Neural progenitor cell (in vitro differentiated cells): ENCODE results near the gene SLC9A5. TPM values are rescaled to one million over a fixed set of nuclear protein-coding genes. Genes with fewer than 3 reads are reported as not detected.

Source experiments
- DNase-seq: peaks from one replicate; pipeline ENCODE4 v3.0.0-alpha.2; 2016; ENCODE audit warnings: low spot score
- H2AFZ ChIP-seq: fragments of 200-600 bp; sonication (generic); replicated peaks from 2 replicates; pipeline ENCODE4 v1.6.1; 2016; ENCODE audit warnings: antibody characterized with exemption
- H3F3A ChIP-seq: fragments of 200-600 bp; sonication (generic); 2 replicates; pipeline ENCODE4 v1.6.1; 2016; ENCODE audit warnings: antibody characterized with exemption, low read depth
- H3K27ac ChIP-seq: fragments of 200-600 bp; sonication (generic); 2 replicates; pipeline ENCODE4 v1.5.1; 2016; ENCODE audit warnings: mild to moderate bottlenecking
- H3K27me3 ChIP-seq: fragments of 200-600 bp; sonication (generic); 2 replicates; pipeline ENCODE4 v1.6.1; 2016; ENCODE audit warnings: mild to moderate bottlenecking, moderate library complexity
- H3K36me3 ChIP-seq: fragments of 200-600 bp; sonication (generic); 2 replicates; pipeline ENCODE4 v1.5.1; 2016
- H3K4me1 ChIP-seq: fragments of 200-600 bp; sonication (generic); 2 replicates; pipeline ENCODE4 v1.6.1; 2016; ENCODE audit warnings: mixed run types
- H3K4me2 ChIP-seq: fragments of 200-600 bp; sonication (generic); 2 replicates; pipeline ENCODE4 v1.6.1; 2016
- H3K4me3 ChIP-seq: fragments of 200-600 bp; sonication (generic); 2 replicates; pipeline ENCODE4 v1.5.1; 2016
- H3K79me2 ChIP-seq: fragments of 200-600 bp; sonication (generic); 2 replicates; pipeline ENCODE4 v1.6.1; 2016; ENCODE audit warnings: low read depth
- H3K9ac ChIP-seq: fragments of 200-600 bp; sonication (generic); 2 replicates; pipeline ENCODE4 v1.6.1; 2016
- H3K9me3 ChIP-seq: fragments of 200-600 bp; sonication (generic); 2 replicates; pipeline ENCODE4 v1.5.1; 2016; ENCODE audit warnings: low read depth
- H4K20me1 ChIP-seq: fragments of 200-600 bp; sonication (generic); 2 replicates; pipeline ENCODE4 v1.6.1; 2016; ENCODE audit warnings: low read depth
- H3K27ac Mint-ChIP-seq: 3 replicates; pipeline ENCODE4 v1.8.0; 2021; ENCODE audit warnings: mixed read lengths
- H3K27me3 Mint-ChIP-seq: 2 replicates; pipeline ENCODE4 v1.8.0; 2022; ENCODE audit warnings: low read depth, mild to moderate bottlenecking, inconsistent platforms, moderate library complexity, mixed read lengths; ENCODE audit not compliant: insufficient read depth
- H3K36me3 Mint-ChIP-seq: 3 replicates; pipeline ENCODE4 v1.8.0; 2021; ENCODE audit warnings: mixed read lengths
- H3K4me1 Mint-ChIP-seq: 3 replicates; pipeline ENCODE4 v1.8.0; 2021; ENCODE audit warnings: mixed read lengths
- H3K4me3 Mint-ChIP-seq: 3 replicates; pipeline ENCODE4 v1.8.0; 2021; ENCODE audit warnings: mild to moderate bottlenecking, moderate library complexity, mixed read lengths
- H3K9me3 Mint-ChIP-seq: 3 replicates; pipeline ENCODE4 v1.8.0; 2020; ENCODE audit warnings: mixed read lengths
- EZH2 ChIP-seq: fragments of 200-600 bp; sonication (generic); IDR thresholded peaks from 2 replicates; pipeline ENCODE4 v1.6.1; 2017; ENCODE audit warnings: antibody characterized with exemption, mild to moderate bottlenecking, moderate library complexity
- EZH2phosphoT487 ChIP-seq: fragments of 200-600 bp; sonication (generic); IDR thresholded peaks from 2 replicates; pipeline ENCODE4 v1.6.1; 2017; ENCODE audit warnings: antibody characterized with exemption
- total RNA-seq: library from RNA; depleted of rRNA; stranded (reverse); fragments of >200 nt; gene quantifications from 2 replicates; pipeline ENCODE4 v1.2.3, GENCODE V29; 2015; ENCODE audit warnings: low replicate concordance
- TF ChIP-seq, protein P1 (sequence below): fragments of 200-600 bp; sonication (generic); IDR thresholded peaks from 2 replicates; pipeline ENCODE4 v1.5.1; 2017; ENCODE audit warnings: antibody characterized with exemption, mild to moderate bottlenecking

The SLC9A5 gene
- total RNA-seq, 1 donor from 2014 or later: 2.5 TPM

DNA sequence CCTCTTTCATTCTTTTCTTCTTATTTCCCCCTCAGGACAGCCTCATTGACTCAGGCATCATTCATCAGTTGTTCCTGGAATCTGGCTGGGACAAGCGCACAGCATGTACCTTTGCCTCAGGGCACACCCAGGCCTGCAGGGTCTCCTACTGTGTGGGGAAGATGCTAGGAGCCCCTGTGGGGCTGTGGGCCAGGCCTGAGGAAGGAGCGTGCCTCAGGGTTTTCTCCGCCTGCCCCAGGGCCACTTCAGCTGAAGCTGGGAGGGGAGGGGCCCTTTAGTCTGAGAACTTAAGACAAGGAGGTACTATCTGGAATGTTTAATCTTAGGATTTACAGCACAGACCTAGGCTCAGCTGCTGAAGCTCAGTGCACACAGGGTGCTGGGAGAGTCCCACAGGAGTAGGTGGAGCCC lies 41.9 kb upstream of the SLC9A5 start:
- H3K4me1 ChIP-seq: peaks cover 14% of the 10 kb centered on the region
- H3K27me3 ChIP-seq: no peaks in the 10 kb centered on the region
- H3K27ac Mint-ChIP-seq: peak overlapping the region; percentile 63
- H3K27ac ChIP-seq: peak overlapping the region; percentile 53
- H4K20me1 ChIP-seq: peaks cover 7% of the 10 kb centered on the region
- no peaks in the 10 kb centered on the region for H3K9me3 ChIP-seq
- H3K9ac ChIP-seq: no peak overlapping the region
- no peaks in the 10 kb centered on the region for H3K79me2 ChIP-seq
- no peak overlapping the region for H3K4me3 Mint-ChIP-seq
- no peak overlapping the region for H2AFZ ChIP-seq
- no peaks in the 10 kb centered on the region for H3K36me3 ChIP-seq
- H3K36me3 Mint-ChIP-seq: peaks cover 6% of the 10 kb centered on the region
- peaks cover 7% of the 10 kb centered on the region for H3K27me3 Mint-ChIP-seq
- peaks cover 12% of the 10 kb centered on the region for H3F3A ChIP-seq
- H3K9me3 Mint-ChIP-seq: no peaks in the 10 kb centered on the region
- H3K4me3 ChIP-seq: no peak overlapping the region
- no peak for TF ChIP-seq EZH2
- DNase-seq: peak; percentile 33
- peak overlapping the region; percentile 50 for H3K4me2 ChIP-seq
- peaks cover 7% of the 10 kb centered on the region for H3K4me1 Mint-ChIP-seq

- Histone ChIP-seq H3K4me1 (peaks cover 14% of the 10 kb centered on the region), H3K4me2 (peak overlapping the region; percentile 50), H3K27me3 (no peaks in the 10 kb centered on the region), H2AFZ (no peak overlapping the region), H3K9ac (no peak overlapping the region), H3K36me3 (no peaks in the 10 kb centered on the region), H3K27ac (no peak overlapping the region), H3F3A (peaks cover 12% of the 10 kb centered on the region), H3K9me3 (no peaks in the 10 kb centered on the region), H4K20me1 (peaks cover 7% of the 10 kb centered on the region), H3K4me3 (no peak overlapping the region), H3K79me2 (no peaks in the 10 kb centered on the region)
- DNase-seq: peak; percentile 22
- Mint-ChIP-seq H3K36me3 (peaks cover 6% of the 10 kb centered on the region), H3K4me3 (no peak overlapping the region), H3K27me3 (peaks cover 5% of the 10 kb centered on the region), H3K4me1 (peaks cover 7% of the 10 kb centered on the region), H3K9me3 (no peaks in the 10 kb centered on the region), H3K27ac (no peak overlapping the region)
- TF ChIP-seq EZH2: no peak
- TF ChIP-seq, protein P1, sequence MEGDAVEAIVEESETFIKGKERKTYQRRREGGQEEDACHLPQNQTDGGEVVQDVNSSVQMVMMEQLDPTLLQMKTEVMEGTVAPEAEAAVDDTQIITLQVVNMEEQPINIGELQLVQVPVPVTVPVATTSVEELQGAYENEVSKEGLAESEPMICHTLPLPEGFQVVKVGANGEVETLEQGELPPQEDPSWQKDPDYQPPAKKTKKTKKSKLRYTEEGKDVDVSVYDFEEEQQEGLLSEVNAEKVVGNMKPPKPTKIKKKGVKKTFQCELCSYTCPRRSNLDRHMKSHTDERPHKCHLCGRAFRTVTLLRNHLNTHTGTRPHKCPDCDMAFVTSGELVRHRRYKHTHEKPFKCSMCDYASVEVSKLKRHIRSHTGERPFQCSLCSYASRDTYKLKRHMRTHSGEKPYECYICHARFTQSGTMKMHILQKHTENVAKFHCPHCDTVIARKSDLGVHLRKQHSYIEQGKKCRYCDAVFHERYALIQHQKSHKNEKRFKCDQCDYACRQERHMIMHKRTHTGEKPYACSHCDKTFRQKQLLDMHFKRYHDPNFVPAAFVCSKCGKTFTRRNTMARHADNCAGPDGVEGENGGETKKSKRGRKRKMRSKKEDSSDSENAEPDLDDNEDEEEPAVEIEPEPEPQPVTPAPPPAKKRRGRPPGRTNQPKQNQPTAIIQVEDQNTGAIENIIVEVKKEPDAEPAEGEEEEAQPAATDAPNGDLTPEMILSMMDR: no peak
- no peak for TF ChIP-seq EZH2phosphoT487
Observed at GRCh38 chr16:67207249-67208091, 41.3 kb upstream of the SLC9A5 start.

GRCh38 chr16:67208154-67208896 lies 40.5 kb upstream of the SLC9A5 start:
- H3K36me3 Mint-ChIP-seq: peaks cover 6% of the 10 kb centered on the region
- Histone ChIP-seq H3K36me3 (no peaks in the 10 kb centered on the region), H2AFZ (no peak overlapping the region)

More at GRCh38 chr16:67208154-67208896, 40.5 kb upstream of the SLC9A5 start:
- no peaks in the 10 kb centered on the region for H3K27me3 ChIP-seq
- TF ChIP-seq EZH2: no peak
- TF ChIP-seq, protein P1: no peak
- TF ChIP-seq EZH2phosphoT487: no peak
- Mint-ChIP-seq H3K4me1 (peaks cover 7% of the 10 kb centered on the region), H3K27me3 (peaks cover 3% of the 10 kb centered on the region), H3K4me3 (no peak overlapping the region), H3K9me3 (no peaks in the 10 kb centered on the region), H3K27ac (no peak overlapping the region)
- peaks cover 7% of the 10 kb centered on the region for H4K20me1 ChIP-seq
- peaks cover 12% of the 10 kb centered on the region for H3F3A ChIP-seq
- DNase-seq: no peak
- H3K9ac ChIP-seq: no peak overlapping the region
- H3K27ac ChIP-seq: no peak overlapping the region
- no peaks in the 10 kb centered on the region for H3K9me3 ChIP-seq
- no peak overlapping the region for H3K4me3 ChIP-seq
- H3K4me1 ChIP-seq: peaks cover 14% of the 10 kb centered on the region
- no peaks in the 10 kb centered on the region for H3K79me2 ChIP-seq
- no peak overlapping the region for H3K4me2 ChIP-seq
